GM06990 (cell line): ENCODE data around the gene DNAH5.

Experiments
- DNase-seq: peaks from one replicate; pipeline ENCODE4 v3.0.0-alpha.2; 2011; ENCODE audit not compliant: insufficient read length; ENCODE audit errors: extremely low read depth
- H3K27me3 ChIP-seq: replicated peaks from 2 replicates; pipeline ENCODE4 v1.6.0; 2011; ENCODE audit warnings: low read length; ENCODE audit not compliant: control insufficient read depth, insufficient read depth
- H3K36me3 ChIP-seq: 2 replicates; pipeline ENCODE4 v1.5.1; 2011; ENCODE audit warnings: low read length; ENCODE audit not compliant: control insufficient read depth, insufficient read depth
- H3K4me3 ChIP-seq: replicated peaks from 2 replicates; pipeline ENCODE4 v1.5.1; 2011; ENCODE audit warnings: low read depth, mild to moderate bottlenecking, control low read depth, low read length
- TF ChIP-seq, protein P1 (sequence below): IDR thresholded peaks from 2 replicates; pipeline ENCODE4 v1.5.1; 2011; ENCODE audit warnings: low read length, control low read depth, mild to moderate bottlenecking, inconsistent platforms; ENCODE audit not compliant: insufficient read depth, poor library complexity, severe bottlenecking

The DNAH5 gene

DNA sequence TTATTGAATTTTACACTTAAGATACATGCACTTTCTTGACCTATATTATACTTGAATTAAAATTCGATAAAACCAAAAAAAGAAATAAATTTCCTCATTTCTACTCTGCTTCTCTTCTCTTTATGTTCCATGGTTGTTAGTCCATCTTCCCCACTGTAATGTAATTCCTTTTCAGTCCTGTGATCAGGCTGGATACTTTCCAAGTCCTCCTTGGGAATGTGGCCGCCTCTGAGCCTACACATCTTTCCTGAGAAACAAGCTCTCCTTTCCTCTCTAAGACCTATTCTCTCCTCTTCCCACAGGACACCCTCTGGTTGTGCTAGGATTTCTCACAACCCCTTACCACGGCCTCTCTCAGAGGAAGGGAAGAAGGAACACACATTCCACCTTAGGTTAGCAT is 285.1 kb downstream of the DNAH5 start:
- Histone ChIP-seq H3K27me3 (no peaks in the 10 kb centered on the region), H3K36me3 (no peaks in the 10 kb centered on the region), H3K4me3 (no peak overlapping the region)
- DNase-seq, result no peak
- TF ChIP-seq, protein P1, sequence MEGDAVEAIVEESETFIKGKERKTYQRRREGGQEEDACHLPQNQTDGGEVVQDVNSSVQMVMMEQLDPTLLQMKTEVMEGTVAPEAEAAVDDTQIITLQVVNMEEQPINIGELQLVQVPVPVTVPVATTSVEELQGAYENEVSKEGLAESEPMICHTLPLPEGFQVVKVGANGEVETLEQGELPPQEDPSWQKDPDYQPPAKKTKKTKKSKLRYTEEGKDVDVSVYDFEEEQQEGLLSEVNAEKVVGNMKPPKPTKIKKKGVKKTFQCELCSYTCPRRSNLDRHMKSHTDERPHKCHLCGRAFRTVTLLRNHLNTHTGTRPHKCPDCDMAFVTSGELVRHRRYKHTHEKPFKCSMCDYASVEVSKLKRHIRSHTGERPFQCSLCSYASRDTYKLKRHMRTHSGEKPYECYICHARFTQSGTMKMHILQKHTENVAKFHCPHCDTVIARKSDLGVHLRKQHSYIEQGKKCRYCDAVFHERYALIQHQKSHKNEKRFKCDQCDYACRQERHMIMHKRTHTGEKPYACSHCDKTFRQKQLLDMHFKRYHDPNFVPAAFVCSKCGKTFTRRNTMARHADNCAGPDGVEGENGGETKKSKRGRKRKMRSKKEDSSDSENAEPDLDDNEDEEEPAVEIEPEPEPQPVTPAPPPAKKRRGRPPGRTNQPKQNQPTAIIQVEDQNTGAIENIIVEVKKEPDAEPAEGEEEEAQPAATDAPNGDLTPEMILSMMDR, result no peak

DNA sequence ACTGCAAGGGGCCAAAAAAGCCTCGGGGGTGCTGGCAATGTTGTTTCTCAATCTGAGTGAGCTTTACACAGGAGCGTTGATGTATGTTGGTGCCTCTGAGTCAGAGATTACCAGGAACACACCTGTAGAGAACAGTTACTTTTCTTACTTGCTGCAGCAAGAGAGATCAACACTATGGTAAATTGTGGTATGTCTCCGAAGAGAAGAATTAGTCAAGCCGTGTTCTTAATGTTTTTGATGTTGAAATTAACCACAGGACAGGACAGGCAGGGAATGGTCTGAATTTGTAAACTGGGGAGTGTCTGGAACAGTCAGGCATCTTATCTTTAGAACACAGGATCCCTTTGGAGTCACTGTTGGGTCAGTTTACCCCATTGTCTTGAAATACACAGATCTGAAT is 285.7 kb downstream of the DNAH5 start:
- TF ChIP-seq, protein P1, result no peak
- Histone ChIP-seq H3K36me3 (no peaks in the 10 kb centered on the region), H3K27me3 (no peaks in the 10 kb centered on the region), H3K4me3 (no peak overlapping the region)
- no peak for DNase-seq

DNA sequence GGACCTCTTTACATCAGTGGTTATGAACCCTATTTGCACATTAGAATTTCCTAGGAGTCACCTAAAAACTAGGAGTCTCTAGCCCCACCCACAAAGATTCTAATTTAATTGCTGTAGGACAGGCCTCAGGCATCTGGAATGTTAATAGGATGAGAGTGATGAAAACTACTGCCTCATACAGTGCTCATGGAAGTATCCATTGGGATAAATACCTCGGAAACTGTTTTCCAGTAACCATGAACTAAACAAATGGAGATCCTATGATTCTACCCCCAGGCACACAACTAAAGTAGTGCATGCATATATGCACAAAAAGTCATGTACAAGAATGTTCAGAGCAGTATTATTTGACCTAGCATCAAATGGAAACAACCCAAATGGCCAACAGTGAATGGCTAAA is 286.3 kb downstream of the DNAH5 start:
- no peaks in the 10 kb centered on the region for H3K27me3 ChIP-seq
- no peak for DNase-seq

DNA sequence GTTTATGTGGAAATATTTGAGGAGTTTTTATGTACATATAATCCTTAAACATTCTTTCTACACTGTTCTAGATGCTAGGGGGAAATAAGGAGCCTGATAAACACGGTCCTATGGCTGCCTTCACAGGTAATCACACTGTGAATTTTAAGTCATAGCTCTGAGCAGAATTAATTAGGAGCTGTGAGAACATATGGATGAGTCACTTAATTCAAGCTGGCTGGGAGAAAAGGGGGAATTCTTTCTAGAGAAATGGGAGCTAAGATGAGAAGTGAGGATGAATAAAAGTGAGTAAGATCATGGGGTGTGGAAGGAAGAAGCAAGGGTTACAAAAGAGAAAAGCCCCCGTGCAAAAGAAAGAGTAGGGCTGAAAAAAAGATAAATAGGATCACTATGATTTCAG is 290.8 kb downstream of the DNAH5 start:
- H3K27me3 ChIP-seq, result no peaks in the 10 kb centered on the region
- TF ChIP-seq, protein P1, result no peak
- H3K36me3 ChIP-seq, result no peaks in the 10 kb centered on the region
- DNase-seq, result no peak
- no peak overlapping the region for H3K4me3 ChIP-seq

More for the DNA sequence above, 286.3 kb downstream of the DNAH5 start:
- Histone ChIP-seq H3K36me3 (no peaks in the 10 kb centered on the region), H3K4me3 (no peak overlapping the region)
- TF ChIP-seq, protein P1, result no peak

DNA sequence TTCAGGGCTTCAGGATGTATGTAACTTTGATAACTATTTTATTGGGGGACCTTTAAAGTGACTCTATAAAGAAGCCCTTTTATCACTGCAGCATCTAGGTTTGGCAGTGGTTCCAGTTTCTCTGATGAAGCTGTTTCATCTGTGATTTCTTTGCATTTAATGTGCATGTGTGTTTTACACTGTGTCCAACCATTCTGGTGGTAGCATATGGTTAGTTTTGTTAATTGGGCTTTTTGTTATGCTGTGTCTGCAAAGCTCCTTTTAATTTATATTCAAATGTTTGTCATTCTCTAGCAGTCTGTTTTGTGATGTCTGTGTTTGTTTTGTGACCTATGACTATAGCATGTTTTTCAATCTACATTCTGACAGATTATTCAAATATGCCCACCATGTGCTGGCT is 294.8 kb downstream of the DNAH5 start:
- Histone ChIP-seq H3K27me3 (no peaks in the 10 kb centered on the region), H3K4me3 (no peak overlapping the region), H3K36me3 (no peaks in the 10 kb centered on the region)
- no peak for DNase-seq
- TF ChIP-seq, protein P1, result no peak

DNA sequence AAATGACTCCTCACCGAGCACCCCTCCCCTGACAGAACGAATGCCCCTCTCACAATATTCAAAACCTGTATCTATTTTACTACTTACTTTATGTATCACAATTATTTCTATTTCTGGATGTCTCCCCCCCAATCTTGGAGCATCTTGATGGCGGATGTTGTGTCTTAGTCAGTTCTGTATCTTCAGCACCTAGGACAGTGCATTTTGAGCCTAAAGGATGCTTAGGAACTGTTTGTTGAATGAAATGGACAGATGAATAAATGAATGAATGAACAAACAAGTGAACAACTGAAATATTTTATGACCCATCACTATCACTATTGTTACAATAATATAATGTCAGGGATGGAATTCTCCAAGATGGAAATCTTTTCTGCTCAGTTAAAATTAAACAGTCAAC is 295.7 kb downstream of the DNAH5 start:
- Histone ChIP-seq H3K27me3 (no peaks in the 10 kb centered on the region), H3K36me3 (no peaks in the 10 kb centered on the region), H3K4me3 (no peak overlapping the region)
- no peak for DNase-seq
- TF ChIP-seq, protein P1, result no peak
